SU-DHL-6 (cell line): Measurements from ENCODE around the gene FAAH.

ENCODE experiments used
- H2AFZ ChIP-seq: fragments of 200-600 bp; sonication (generic); 2 replicates; pipeline ENCODE4 v1.6.1; 2014; ENCODE audit warnings: low read depth, mild to moderate bottlenecking, moderate library complexity, mixed read lengths, antibody characterized with exemption, low read length; ENCODE audit not compliant: severe bottlenecking
- H3F3A ChIP-seq: fragments of 200-600 bp; shearing (Covaris generic); 2 replicates; pipeline ENCODE4 v1.6.0; 2016; ENCODE audit warnings: antibody characterized with exemption, mild to moderate bottlenecking; ENCODE audit not compliant: insufficient read depth
- H3K27ac ChIP-seq: fragments of 200-600 bp; sonication (generic); 2 replicates; pipeline ENCODE4 v1.5.1; 2016; ENCODE audit warnings: low read depth, mild to moderate bottlenecking, low read length, moderate library complexity, mixed read lengths
- H3K27me3 ChIP-seq: fragments of 200-600 bp; sonication (generic), shearing (Covaris generic); 2 replicates; pipeline ENCODE4 v1.6.0; 2014; ENCODE audit warnings: mild to moderate bottlenecking, low read length
- H3K36me3 ChIP-seq: fragments of 200-600 bp; sonication (generic); 2 replicates; pipeline ENCODE4 v1.6.1; 2014; ENCODE audit warnings: mild to moderate bottlenecking, low read length, mixed read lengths
- H3K4me2 ChIP-seq: fragments of 300-600, 200-600 bp; shearing (Covaris generic), sonication (generic); 2 replicates; pipeline ENCODE4 v1.6.0; 2014; ENCODE audit warnings: low read length, low read depth, mild to moderate bottlenecking; ENCODE audit not compliant: poor library complexity, severe bottlenecking
- H3K4me3 ChIP-seq: fragments of 200-600 bp; sonication (generic); 2 replicates; pipeline ENCODE4 v1.5.1; 2014; ENCODE audit warnings: antibody characterized with exemption, low read length, mild to moderate bottlenecking, mixed read lengths; ENCODE audit not compliant: insufficient read depth, poor library complexity, severe bottlenecking
- H3K79me2 ChIP-seq: fragments of 200-600 bp; sonication (generic); 2 replicates; pipeline ENCODE4 v1.6.1; 2014; ENCODE audit warnings: mild to moderate bottlenecking, low read length, moderate library complexity; ENCODE audit not compliant: insufficient read depth
- H3K9ac ChIP-seq: fragments of 200-600 bp; sonication (generic); 2 replicates; pipeline ENCODE4 v1.7.0; 2014; ENCODE audit warnings: mild to moderate bottlenecking, low read length
- H3K9me2 ChIP-seq: fragments of 200-600 bp; sonication (generic); replicated peaks from 2 replicates; pipeline ENCODE4 v1.6.1; 2014; ENCODE audit warnings: low read length; ENCODE audit not compliant: insufficient read depth
- H3K9me3 ChIP-seq: fragments of 200-600 bp; sonication (generic); 2 replicates; pipeline ENCODE4 v1.6.1; 2014; ENCODE audit warnings: low read length, mixed read lengths; ENCODE audit not compliant: insufficient read depth
- H4K20me1 ChIP-seq: fragments of 200-600 bp; sonication (generic); 2 replicates; pipeline ENCODE4 v1.6.1; 2014; ENCODE audit warnings: low read depth, mild to moderate bottlenecking, antibody characterized with exemption, low read length, moderate library complexity, mixed read lengths
- EZH2phosphoT487 ChIP-seq: fragments of 200-600 bp; sonication (generic), shearing (Covaris generic); conservative IDR thresholded peaks from 2 replicates; pipeline ENCODE4 v1.6.1; 2018; ENCODE audit warnings: mild to moderate bottlenecking, antibody characterized with exemption, low read length, moderate library complexity, mixed read lengths
- TF ChIP-seq, protein P1 (sequence below): fragments of 200-600 bp; sonication (generic); IDR thresholded peaks from one replicate; pipeline ENCODE4 v1.5.1; 2017; ENCODE audit warnings: antibody characterized with exemption, mild to moderate bottlenecking, low read length, moderate library complexity; ENCODE audit not compliant: insufficient read depth, poor library complexity, severe bottlenecking

The FAAH gene

DNA sequence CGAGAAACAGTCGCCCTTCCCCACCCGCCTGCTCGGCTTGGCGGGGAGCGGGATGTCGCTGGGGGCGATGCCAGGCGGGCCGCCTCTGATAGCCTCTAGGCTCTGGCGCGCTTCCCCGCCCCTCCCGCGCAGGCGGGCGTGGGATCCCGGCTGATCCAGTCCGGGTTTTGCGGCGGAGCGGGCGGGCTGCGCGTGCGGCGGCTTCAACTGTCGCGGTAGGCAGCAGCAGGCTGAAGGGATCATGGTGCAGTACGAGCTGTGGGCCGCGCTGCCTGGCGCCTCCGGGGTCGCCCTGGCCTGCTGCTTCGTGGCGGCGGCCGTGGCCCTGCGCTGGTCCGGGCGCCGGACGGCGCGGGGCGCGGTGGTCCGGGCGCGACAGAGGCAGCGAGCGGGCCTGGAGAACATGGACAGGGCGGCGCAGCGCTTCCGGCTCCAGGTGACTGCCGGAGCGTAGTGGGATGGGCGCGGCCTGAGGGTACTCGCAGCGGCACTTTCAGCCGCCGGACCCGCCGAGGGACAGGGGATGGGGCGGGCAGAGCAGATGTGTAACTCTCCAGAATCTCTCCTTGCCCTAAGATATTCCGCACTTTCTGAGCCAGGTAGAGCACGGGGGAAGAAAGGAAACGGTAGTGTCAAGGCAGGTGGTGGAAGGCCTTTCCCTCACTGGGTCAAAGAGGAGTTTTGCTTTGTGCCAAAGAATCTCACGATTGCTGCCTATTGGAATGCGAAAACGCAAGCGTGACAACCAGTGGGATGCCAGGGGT lies at the start of gene FAAH:
FAAH (plus strand) TSS at position 210 of the 764 bp plus-strand sequence; CDS start at position 242, 32 bp downstream.
- H4K20me1 ChIP-seq: no peaks in the 10 kb centered on the region
- no peaks in the 10 kb centered on the region for H3K36me3 ChIP-seq
- H3K4me3 ChIP-seq: no peak within 1 kb of the TSS
- H3K9me2 ChIP-seq: no peaks in the 10 kb centered on the region
- H3K79me2 ChIP-seq: no peaks in the 10 kb centered on the region
- TF ChIP-seq, protein P1, sequence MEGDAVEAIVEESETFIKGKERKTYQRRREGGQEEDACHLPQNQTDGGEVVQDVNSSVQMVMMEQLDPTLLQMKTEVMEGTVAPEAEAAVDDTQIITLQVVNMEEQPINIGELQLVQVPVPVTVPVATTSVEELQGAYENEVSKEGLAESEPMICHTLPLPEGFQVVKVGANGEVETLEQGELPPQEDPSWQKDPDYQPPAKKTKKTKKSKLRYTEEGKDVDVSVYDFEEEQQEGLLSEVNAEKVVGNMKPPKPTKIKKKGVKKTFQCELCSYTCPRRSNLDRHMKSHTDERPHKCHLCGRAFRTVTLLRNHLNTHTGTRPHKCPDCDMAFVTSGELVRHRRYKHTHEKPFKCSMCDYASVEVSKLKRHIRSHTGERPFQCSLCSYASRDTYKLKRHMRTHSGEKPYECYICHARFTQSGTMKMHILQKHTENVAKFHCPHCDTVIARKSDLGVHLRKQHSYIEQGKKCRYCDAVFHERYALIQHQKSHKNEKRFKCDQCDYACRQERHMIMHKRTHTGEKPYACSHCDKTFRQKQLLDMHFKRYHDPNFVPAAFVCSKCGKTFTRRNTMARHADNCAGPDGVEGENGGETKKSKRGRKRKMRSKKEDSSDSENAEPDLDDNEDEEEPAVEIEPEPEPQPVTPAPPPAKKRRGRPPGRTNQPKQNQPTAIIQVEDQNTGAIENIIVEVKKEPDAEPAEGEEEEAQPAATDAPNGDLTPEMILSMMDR: no peak
- TF ChIP-seq EZH2phosphoT487: no peak
- no peaks in the 10 kb centered on the region for H3F3A ChIP-seq
- no peak within 1 kb of the TSS for H3K9ac ChIP-seq
- H3K9me3 ChIP-seq: peaks cover 4% of the 10 kb centered on the region; the same call in 1 of the 2 replicates
- H2AFZ ChIP-seq: no peak within 1 kb of the TSS
- no peak within 1 kb of the TSS for H3K4me2 ChIP-seq
- no peaks in the 10 kb centered on the region for H3K27me3 ChIP-seq
- no peak within 1 kb of the TSS for H3K27ac ChIP-seq

DNA sequence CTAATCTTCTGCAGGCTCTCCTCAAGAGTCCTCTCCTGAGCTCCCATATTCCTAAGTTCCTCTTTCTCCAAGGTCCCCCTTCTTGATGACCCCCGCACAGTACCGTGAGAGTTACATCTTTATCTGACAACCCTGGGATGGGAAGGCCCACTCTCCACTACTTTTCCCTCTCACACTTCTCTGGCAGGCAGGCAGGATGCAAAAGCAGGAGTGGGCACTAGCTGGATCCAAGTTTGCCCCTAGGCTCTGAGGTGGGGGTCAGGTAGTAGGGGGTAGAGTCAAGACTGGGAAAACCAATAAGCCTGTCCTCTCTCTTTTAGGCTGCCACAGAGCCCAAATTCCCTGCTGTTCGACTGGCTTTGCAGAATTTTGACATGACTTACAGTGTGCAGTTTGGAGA lies 49.6 kb upstream of the FAAH start:
- TF ChIP-seq, protein P1: no peak
- TF ChIP-seq EZH2phosphoT487: no peak
- H3K4me2 ChIP-seq: no peak overlapping the region
- no peak overlapping the region for H3K4me3 ChIP-seq
- H3K27ac ChIP-seq: no peak overlapping the region
- H3K9me3 ChIP-seq: no peaks in the 10 kb centered on the region
- peaks cover 2% of the 10 kb centered on the region; the same call in 1 of the 2 replicates for H3K36me3 ChIP-seq
- peaks cover 9% of the 10 kb centered on the region; the same call in 1 of the 2 replicates for H3F3A ChIP-seq
- no peaks in the 10 kb centered on the region for H4K20me1 ChIP-seq
- H3K27me3 ChIP-seq: no peaks in the 10 kb centered on the region
- H2AFZ ChIP-seq: no peak overlapping the region
- H3K79me2 ChIP-seq: peaks cover 35% of the 10 kb centered on the region
- H3K9me2 ChIP-seq: no peaks in the 10 kb centered on the region
- H3K9ac ChIP-seq: no peak overlapping the region

DNA sequence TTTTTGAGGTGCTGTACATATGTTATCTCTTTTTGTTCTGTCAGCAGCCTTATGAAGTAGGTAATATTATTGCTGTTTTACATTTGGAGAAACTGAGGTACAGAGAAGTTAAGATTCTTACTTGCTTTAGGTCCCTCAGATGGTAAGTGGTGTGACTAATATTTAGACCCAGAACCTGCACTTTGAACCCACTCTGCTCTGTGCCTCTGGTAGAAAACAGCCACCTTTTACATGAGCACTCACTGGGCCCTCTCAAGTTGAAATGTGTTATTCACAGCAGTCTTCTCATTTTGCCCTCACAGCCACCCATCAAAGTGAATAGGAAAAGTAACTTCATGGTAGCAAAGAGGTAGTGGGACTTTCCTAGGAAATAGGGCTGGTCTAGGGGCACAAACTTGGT lies 48.8 kb upstream of the FAAH start:
- peaks cover 9% of the 10 kb centered on the region; the same call in 1 of the 2 replicates for H3F3A ChIP-seq
- H3K4me3 ChIP-seq: no peak overlapping the region
- H4K20me1 ChIP-seq: no peaks in the 10 kb centered on the region
- H3K27ac ChIP-seq: no peak overlapping the region
- peaks cover 10% of the 10 kb centered on the region; the same call in 1 of the 2 replicates for H3K36me3 ChIP-seq
- H2AFZ ChIP-seq: no peak overlapping the region
- TF ChIP-seq, protein P1: no peak
- TF ChIP-seq EZH2phosphoT487: no peak
- H3K9ac ChIP-seq: no peak overlapping the region
- no peaks in the 10 kb centered on the region for H3K9me3 ChIP-seq
- no peaks in the 10 kb centered on the region for H3K27me3 ChIP-seq
- H3K9me2 ChIP-seq: no peaks in the 10 kb centered on the region
- peaks cover 36% of the 10 kb centered on the region for H3K79me2 ChIP-seq
- H3K4me2 ChIP-seq: no peak overlapping the region
